NCI-H748 (cell line): ENCODE results near the gene PRKAR1B.

Source experiments
- DNase-seq: peaks from one replicate; lab custom pipeline; 2025; ENCODE audit not compliant: unreplicated experiment; lab: John Stamatoyannopoulos, UW

Gene PRKAR1B

DNA sequence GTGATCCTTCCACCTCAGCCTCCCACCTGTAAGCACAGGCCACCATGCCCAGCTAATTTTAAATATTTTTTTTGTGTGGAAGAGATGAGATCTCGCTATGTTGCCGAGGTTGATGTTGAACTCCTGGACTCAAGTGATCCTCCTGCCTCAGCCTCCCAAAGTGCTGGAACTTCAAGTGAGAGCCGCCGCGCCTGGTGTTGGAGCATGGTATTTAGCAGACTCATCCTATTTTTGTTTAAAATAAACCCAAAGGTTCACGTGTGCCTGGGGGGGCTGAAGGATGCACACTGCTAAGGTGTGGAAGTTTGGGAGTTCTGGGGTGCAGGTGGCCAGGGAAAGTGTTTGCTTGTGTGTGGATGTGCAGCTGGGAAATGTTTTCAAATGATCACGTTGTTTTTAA, 225.6 kb downstream of the PRKAR1B start:
- DNase-seq: no peak

DNA sequence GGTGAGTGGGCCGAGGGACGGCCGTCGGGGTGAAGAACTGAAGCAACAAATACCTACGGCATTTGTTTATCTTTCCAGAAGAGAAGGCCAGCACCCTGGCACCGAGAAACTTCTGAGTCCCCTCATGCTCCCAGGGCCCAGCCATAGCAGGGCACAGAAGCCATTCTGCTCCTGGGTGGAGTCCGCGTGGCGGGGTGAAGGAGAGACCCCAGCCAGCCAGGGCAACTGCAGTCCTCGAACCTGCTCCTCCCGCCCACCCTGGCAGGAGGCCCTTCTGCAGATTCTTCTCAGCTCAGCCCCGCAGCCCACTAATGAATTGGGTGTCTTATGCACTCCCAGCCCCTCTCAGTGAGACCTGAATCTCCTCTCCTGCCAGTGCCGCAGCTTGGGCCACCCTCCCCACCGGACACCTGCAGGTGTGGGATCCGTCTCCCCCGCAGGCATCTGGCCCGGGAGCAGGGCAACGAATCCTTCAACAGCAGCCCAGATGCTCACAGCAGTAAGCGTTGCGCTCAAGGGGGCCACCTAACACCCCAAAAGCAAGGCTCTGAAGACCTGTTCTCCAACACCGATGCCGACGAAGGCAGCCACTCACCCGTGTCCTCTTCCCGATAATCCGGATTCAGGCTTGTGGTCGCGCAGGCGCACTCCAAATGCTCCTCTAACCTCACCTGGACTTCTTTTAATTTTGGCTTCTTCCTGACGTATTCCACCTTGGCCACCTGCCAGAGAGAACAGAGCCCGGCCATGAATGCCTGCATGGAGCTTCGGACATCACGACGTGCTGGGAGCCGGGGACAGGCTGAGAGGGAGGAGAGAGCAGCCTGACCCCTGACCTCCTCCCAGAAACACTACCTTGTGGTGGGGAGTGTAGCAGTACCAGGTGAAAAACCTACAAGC, 226.3 kb downstream of the PRKAR1B start:
- no peak for DNase-seq

DNA sequence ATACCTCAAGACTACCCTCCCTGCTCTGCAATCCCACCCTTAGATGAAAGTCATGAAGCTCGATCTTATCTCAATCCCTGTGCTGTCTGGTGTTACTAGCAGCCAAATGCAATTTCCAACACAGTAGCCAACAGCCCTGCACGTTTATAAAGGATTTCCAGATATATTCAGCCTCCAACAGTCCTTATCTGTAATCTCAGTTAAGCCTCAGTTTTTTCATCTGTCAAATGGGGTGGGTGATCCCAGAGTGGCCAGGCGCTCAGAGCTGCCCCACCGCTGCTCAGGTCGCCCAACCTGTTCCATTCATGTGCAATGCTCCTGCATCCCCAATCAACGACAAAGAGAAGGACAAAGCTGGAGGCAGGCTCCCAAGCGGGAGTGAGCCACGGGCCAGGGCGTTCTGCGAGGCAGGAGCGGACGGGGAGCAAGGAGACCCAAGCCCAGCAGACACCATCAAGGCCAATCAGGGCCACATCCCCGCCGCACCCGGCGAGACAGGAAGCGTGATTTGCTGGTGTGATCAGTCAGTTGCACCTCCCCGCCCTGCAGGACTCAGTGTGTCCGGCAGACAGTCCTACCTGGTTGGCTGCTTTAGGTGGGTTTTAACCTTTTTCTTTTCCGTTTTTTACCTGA, 227.1 kb downstream of the PRKAR1B start:
- no peak for DNase-seq
